ENCODE measurements around the gene LDLRAD4.

The LDLRAD4 gene

DNA sequence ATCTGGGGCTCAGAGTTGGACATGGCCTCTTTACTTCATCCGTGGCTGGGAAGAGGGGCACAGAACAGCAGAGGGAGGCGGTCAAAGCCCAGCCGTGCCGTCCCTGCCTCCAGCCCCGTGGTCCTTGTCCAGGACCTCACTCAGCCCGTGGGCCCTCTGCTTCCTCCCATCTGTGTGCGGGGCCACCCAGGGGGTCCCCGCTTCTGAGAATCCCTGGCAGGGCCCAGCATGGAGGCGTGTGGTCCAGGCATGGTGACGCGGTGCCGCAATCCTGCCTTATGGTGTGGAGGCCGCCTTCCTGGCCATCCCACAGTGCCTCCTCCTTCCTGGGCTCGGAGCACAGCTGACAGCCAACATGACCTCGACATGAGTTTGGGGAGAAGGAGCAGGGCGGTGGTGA lies 275.2 kb downstream of the LDLRAD4 start:
- Histone ChIP-seq H3K4me3 (no peak overlapping the region), H3K27ac (no peak overlapping the region), H3K27me3 (no peaks in the 10 kb centered on the region), H3K36me3 (peaks cover 0 to 36% (median 10%) of the 10 kb centered on the region in 3 donors), H3K9me3 (no peaks in the 10 kb centered on the region), H3K4me1 (peaks cover 0 to 14% (median 2%) of the 10 kb centered on the region in 4 donors)
- DNase-seq = no peak
- TF ChIP-seq, protein P1, sequence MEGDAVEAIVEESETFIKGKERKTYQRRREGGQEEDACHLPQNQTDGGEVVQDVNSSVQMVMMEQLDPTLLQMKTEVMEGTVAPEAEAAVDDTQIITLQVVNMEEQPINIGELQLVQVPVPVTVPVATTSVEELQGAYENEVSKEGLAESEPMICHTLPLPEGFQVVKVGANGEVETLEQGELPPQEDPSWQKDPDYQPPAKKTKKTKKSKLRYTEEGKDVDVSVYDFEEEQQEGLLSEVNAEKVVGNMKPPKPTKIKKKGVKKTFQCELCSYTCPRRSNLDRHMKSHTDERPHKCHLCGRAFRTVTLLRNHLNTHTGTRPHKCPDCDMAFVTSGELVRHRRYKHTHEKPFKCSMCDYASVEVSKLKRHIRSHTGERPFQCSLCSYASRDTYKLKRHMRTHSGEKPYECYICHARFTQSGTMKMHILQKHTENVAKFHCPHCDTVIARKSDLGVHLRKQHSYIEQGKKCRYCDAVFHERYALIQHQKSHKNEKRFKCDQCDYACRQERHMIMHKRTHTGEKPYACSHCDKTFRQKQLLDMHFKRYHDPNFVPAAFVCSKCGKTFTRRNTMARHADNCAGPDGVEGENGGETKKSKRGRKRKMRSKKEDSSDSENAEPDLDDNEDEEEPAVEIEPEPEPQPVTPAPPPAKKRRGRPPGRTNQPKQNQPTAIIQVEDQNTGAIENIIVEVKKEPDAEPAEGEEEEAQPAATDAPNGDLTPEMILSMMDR (IDR thresholded peaks at IDR 0.05) = no peak
- intact Hi-C loops (cut with DNase I; ENCODE audit: low total_unique reads) = no loop called here

- DNase-seq = no peak
- Histone ChIP-seq H3K27ac (peak overlapping the region; percentile 61 to 65), H3K27me3 (no peaks in the 10 kb centered on the region), H3K4me1 (peaks cover 0 to 18% (median 6%) of the 10 kb centered on the region in 4 donors), H3K36me3 (peaks cover 0 to 37% (median 11%) of the 10 kb centered on the region in 3 donors), H3K4me3 (peak overlapping the region in 1 of 2 donors; percentile 11), H3K9me3 (no peaks in the 10 kb centered on the region)
- intact Hi-C loops (cut with DNase I; ENCODE audit: low total_unique reads) = no loop called here
- TF ChIP-seq, protein P1 (IDR thresholded peaks at IDR 0.05) = no peak
These were observed 276.4 kb downstream of the LDLRAD4 start for GRCh38 chr18:13494871-13495445.

DNA sequence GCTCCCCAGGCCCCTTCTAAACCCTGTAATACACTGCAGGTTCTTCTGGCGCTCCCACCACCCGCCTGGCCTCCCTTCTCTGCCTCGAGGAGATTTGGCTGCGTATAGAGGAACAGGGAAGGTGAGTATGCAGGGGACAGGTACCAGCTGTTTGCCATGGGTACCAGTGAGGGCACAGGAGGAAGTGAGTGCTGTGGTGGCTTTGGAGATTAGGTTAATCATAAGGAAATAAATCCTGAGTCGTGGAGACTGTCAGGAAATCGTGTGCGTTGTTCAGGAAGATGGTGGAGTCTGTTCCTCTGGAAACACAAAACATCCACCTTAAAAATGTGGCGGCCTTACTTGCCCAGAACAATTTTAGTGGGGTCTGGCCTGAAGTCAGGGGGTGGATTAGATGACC lies 277.4 kb downstream of the LDLRAD4 start:
- peaks cover 0 to 37% (median 11%) of the 10 kb centered on the region in 3 donors for H3K36me3 ChIP-seq
- no peaks in the 10 kb centered on the region for H3K27me3 ChIP-seq
- H3K27ac ChIP-seq = peak overlapping the region; percentile 61 to 65
- intact Hi-C loops (cut with DNase I; ENCODE audit: low total_unique reads) = no loop called here
- H3K4me1 ChIP-seq = peaks cover 0 to 28% (median 16%) of the 10 kb centered on the region in 4 donors
- TF ChIP-seq, protein P1 (IDR thresholded peaks at IDR 0.05) = no peak
- DNase-seq = no peak
- no peaks in the 10 kb centered on the region for H3K9me3 ChIP-seq
- H3K4me3 ChIP-seq = no peak overlapping the region

DNA sequence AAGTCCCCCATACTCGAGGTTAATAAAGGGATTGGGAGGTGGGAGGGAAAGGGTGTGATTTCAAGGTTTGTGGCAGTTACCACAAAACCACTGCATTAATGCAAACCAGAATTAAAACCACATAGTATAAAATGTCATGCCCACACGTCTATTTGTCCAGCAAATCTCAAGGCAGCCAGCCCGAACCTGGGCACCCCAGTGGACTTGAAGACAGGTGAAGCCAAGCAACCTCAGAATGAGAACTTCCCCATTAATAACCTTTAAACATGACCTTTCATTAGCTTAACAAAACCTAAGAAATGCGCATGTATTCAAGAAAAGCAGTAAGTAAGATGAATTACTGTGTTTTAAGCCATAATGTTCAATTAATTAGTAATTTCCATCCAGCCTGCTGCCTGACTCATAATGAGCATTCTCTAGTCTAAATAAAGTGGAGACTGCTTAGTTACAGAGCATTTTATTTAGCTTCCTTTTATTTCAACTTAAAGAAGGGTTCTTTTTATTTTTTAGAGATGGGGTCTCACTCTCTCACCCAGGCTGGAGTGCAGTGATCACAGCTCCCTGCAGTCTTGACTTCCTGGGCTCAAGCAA lies 278.2 kb downstream of the LDLRAD4 start:
- H3K27me3 ChIP-seq = no peaks in the 10 kb centered on the region
- no peak overlapping the region for H3K4me3 ChIP-seq
- TF ChIP-seq, protein P1 (IDR thresholded peaks at IDR 0.05) = no peak
- intact Hi-C loops (cut with DNase I; ENCODE audit: low total_unique reads) = no loop called here
- H3K36me3 ChIP-seq = peaks cover 0 to 28% (median 11%) of the 10 kb centered on the region in 3 donors
- no peaks in the 10 kb centered on the region for H3K9me3 ChIP-seq
- H3K27ac ChIP-seq = no peak overlapping the region
- no peak for DNase-seq
- H3K4me1 ChIP-seq = peaks cover 0 to 36% (median 23%) of the 10 kb centered on the region in 4 donors

- Histone ChIP-seq H3K36me3 (peaks cover 0 to 13% (median 11%) of the 10 kb centered on the region in 3 donors), H3K4me1 (peaks cover 0 to 51% (median 31%) of the 10 kb centered on the region in 4 donors), H3K9me3 (no peaks in the 10 kb centered on the region), H3K27ac (peak overlapping the region; percentile 79 to 85), H3K4me3 (peak overlapping the region; percentile 34 to 35), H3K27me3 (no peaks in the 10 kb centered on the region)
- no peak for DNase-seq
- intact Hi-C loops (cut with DNase I; ENCODE audit: low total_unique reads) = no loop called here
- TF ChIP-seq, protein P1 (IDR thresholded peaks at IDR 0.05) = no peak
These were observed 281.2 kb downstream of the LDLRAD4 start for GRCh38 chr18:13499803-13500202.

Data from tibial artery (tissue), 4 donors.